GM12878 (cell line): ENCODE results near the gene GALNT15.

ENCODE experiments used
- CHD2 ChIP-seq: IDR thresholded peaks from 2 replicates; pipeline ENCODE4 v1.6.1; 2011; ENCODE audit warnings: low read depth, low read length, improper control_type of control experiment, borderline replicate concordance
- EP300 ChIP-seq, 2 experiments: fragments of 150-350 bp in 1 of 2; IDR thresholded peaks; 2 replicates each; pipeline ENCODE4 v1.6.1; 2011 to 2012; ENCODE audit warnings: low read depth in 2 of 2, low read length in 2 of 2, borderline replicate concordance in 1 of 2, improper control_type of control experiment in 1 of 2, inconsistent platforms in 1 of 2; ENCODE audit not compliant: control insufficient read depth in 1 of 2
- ESRRA ChIP-seq: IDR thresholded peaks from 2 replicates; pipeline ENCODE4 v1.6.1; 2012; ENCODE audit warnings: mild to moderate bottlenecking, low read length, improper control_type of control experiment
- POLR2A ChIP-seq: IDR thresholded peaks from 2 replicates; pipeline ENCODE4 v1.6.1; 2011; ENCODE audit warnings: low read depth, mild to moderate bottlenecking, low read length
- TARDBP ChIP-seq: IDR thresholded peaks from 2 replicates; pipeline ENCODE4 v1.6.1; 2016; ENCODE audit warnings: borderline replicate concordance
- ZNF24 ChIP-seq: fragments of 450-650 bp; IDR thresholded peaks from 2 replicates; pipeline ENCODE4 v1.6.1; 2017; ENCODE audit warnings: antibody characterized with exemption, mild to moderate bottlenecking
- TF ChIP-seq, protein P1 (sequence below), 3 experiments: IDR thresholded peaks in 2 of 3; conservative IDR thresholded peaks in 1 of 3; 2 replicates each; pipeline ENCODE4 v1.5.1; 2011; ENCODE audit warnings: low read depth in 3 of 3, low read length in 3 of 3, mild to moderate bottlenecking in 3 of 3, control low read depth in 2 of 3, moderate library complexity in 2 of 3, inconsistent platforms in 1 of 3, mixed read lengths in 1 of 3; ENCODE audit not compliant: control insufficient read depth in 2 of 3, insufficient read depth in 1 of 3; ENCODE audit errors: extremely low read depth in 1 of 3

DNA sequence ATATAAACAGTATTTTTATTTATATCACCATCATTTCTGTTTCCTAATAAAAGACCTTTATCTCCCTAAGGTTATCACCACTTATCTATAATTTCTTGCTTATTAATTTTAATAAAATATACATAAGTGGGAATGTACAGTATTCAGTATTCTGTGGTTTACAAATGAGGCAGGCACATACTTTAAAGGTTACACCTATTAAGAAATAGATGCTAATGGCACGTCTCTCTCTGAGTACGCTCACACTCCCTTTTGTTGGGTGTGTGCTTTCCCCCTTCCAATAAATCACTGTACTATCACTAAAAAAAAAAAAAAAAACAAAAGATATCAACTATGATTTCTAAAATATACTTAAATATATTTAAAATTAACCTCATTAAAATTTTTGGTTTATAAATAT is 99.4 kb downstream of the GALNT15 start:
- no peak for TF ChIP-seq ESRRA
- TF ChIP-seq TARDBP = no peak
- TF ChIP-seq EP300 (IDR thresholded peaks at IDR 0.05; ENCODE audit: borderline replicate concordance in 1 of 2, control insufficient read depth in 1 of 2, low read depth in 2 of 2, low read length in 2 of 2) = no peak
- TF ChIP-seq POLR2A = no peak
- TF ChIP-seq, protein P1, sequence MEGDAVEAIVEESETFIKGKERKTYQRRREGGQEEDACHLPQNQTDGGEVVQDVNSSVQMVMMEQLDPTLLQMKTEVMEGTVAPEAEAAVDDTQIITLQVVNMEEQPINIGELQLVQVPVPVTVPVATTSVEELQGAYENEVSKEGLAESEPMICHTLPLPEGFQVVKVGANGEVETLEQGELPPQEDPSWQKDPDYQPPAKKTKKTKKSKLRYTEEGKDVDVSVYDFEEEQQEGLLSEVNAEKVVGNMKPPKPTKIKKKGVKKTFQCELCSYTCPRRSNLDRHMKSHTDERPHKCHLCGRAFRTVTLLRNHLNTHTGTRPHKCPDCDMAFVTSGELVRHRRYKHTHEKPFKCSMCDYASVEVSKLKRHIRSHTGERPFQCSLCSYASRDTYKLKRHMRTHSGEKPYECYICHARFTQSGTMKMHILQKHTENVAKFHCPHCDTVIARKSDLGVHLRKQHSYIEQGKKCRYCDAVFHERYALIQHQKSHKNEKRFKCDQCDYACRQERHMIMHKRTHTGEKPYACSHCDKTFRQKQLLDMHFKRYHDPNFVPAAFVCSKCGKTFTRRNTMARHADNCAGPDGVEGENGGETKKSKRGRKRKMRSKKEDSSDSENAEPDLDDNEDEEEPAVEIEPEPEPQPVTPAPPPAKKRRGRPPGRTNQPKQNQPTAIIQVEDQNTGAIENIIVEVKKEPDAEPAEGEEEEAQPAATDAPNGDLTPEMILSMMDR (IDR thresholded peaks at IDR 0.05 in 2 of 3, conservative IDR thresholded peaks at IDR 0.05 in 1 of 3; ENCODE audit: control insufficient read depth in 2 of 3, extremely low read depth in 1 of 3, insufficient read depth in 1 of 3, low read depth in 3 of 3, low read length in 3 of 3) = no peak
- TF ChIP-seq CHD2 = no peak
- TF ChIP-seq ZNF24 = no peak
